Amygdala (tissue), 56 donors: ENCODE results near the gene ACTL9.

ENCODE experiments used
- DNase-seq, 56 donors: peaks; one replicate each; lab custom pipeline; 2025; lab: John Stamatoyannopoulos, UW

Gene ACTL9

GRCh38 chr19:8648240-8648639, 50.4 kb downstream of the ACTL9 start:
- DNase-seq: no peak
